Muscle layer of duodenum (tissue), 2 donors: ENCODE data around the gene CCDC30.

Experiments used
- H3K27ac ChIP-seq: one replicate; pipeline ENCODE4 v1.7.0; 2013; ENCODE audit warnings: mild to moderate bottlenecking, low read length
- H3K27me3 ChIP-seq: one replicate; pipeline ENCODE4 v1.7.0; 2013; ENCODE audit warnings: low read depth, mild to moderate bottlenecking, control low read depth, low read length
- H3K36me3 ChIP-seq, 2 donors: one replicate each; pipeline ENCODE4 v1.7.0; 2013; ENCODE audit warnings: low read length in 2 of 2, control low read depth in 1 of 2, mild to moderate bottlenecking in 1 of 2; ENCODE audit not compliant: insufficient read depth in 2 of 2, control insufficient read depth in 1 of 2
- H3K4me1 ChIP-seq, 2 donors: one replicate each; pipeline ENCODE4 v1.7.0; 2013; ENCODE audit warnings: low read length in 2 of 2, mild to moderate bottlenecking in 2 of 2, control low read depth in 1 of 2, moderate library complexity in 1 of 2; ENCODE audit not compliant: insufficient read depth in 2 of 2, control insufficient read depth in 1 of 2
- H3K4me3 ChIP-seq, 2 donors: one replicate each; pipeline ENCODE4 v1.7.0; 2013; ENCODE audit warnings: low read length in 2 of 2, low read depth in 1 of 2, mild to moderate bottlenecking in 1 of 2
- H3K9me3 ChIP-seq, 2 donors: one replicate each; pipeline ENCODE4 v1.7.0; 2013; ENCODE audit warnings: low read length in 2 of 2, control low read depth in 1 of 2, mild to moderate bottlenecking in 1 of 2; ENCODE audit not compliant: control insufficient read depth in 1 of 2
- donor health status: healthy.

CCDC30 gene

DNA sequence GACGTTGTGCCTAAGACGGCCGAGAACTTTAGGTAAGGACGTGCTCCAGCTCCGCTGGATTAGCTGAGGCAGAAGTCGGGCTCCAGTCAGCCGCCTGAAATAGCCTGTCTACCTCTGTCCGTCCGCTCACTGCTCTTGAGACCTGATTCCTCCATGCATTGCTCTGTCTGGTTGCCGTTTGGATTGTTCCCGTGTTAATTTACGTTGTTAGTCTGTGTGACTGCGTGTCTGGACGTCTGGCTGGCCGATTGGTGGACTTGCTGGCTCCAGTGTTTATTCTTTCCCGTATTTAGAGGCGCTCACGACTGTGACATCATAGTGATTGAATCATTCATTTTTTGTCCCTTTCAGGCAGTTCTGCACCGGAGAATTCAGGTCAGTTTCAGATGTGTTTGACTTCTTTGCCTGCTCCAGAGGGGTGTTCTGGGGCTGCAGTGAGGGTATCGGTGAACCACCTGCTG is 195.8 kb downstream of the CCDC30 start:
- H3K27ac ChIP-seq, result peak overlapping the region; percentile 93
- peaks cover 4 to 15% of the 10 kb centered on the region in 2 donors for H3K4me1 ChIP-seq
- peak overlapping the region; percentile 93 to 95 for H3K4me3 ChIP-seq
- H3K27me3 ChIP-seq, result no peaks in the 10 kb centered on the region
- peaks cover 3 to 24% of the 10 kb centered on the region in 2 donors for H3K36me3 ChIP-seq
- H3K9me3 ChIP-seq, result no peaks in the 10 kb centered on the region

DNA sequence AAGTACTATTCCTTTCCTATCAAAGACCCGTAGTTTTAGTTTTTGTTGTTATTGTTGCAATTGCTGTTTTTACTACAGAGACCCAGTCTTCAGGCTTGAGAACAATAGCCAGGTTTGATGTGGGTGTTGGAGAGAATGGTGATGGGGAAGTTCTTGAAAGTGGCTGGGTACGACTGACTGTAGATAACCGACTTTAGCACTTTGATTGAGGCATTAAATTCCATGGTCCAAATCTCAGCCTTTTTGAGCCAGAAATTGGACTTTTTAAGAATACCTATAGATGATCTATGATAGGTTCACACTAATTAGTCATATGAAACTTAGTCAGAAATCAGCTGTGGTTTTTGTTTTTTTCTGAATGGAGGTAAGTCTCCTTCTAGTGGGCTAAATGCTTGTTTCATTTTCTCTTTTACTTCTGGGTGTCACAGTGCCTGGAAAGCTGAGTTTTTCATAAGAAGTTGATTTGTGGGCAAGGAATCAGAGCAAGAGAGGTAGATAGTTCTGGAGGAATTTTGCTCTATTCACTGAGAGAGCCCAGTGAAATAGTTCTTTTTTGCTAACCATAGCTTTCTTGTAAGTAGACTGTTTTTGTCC is 197.9 kb downstream of the CCDC30 start:
- no peaks in the 10 kb centered on the region for H3K27me3 ChIP-seq
- no peaks in the 10 kb centered on the region for H3K9me3 ChIP-seq
- no peak overlapping the region for H3K27ac ChIP-seq
- H3K4me3 ChIP-seq, result no peak overlapping the region
- peaks cover 17 to 44% of the 10 kb centered on the region in 2 donors for H3K36me3 ChIP-seq
- peaks cover 4 to 15% of the 10 kb centered on the region in 2 donors for H3K4me1 ChIP-seq

GRCh38 chr1:42669936-42670335 is 206.8 kb downstream of the CCDC30 start:
- H3K4me1 ChIP-seq, result peaks cover 0 to 4% of the 10 kb centered on the region in 2 donors
- no peak overlapping the region for H3K27ac ChIP-seq
- peaks cover 21 to 55% of the 10 kb centered on the region in 2 donors for H3K36me3 ChIP-seq
- H3K27me3 ChIP-seq, result no peaks in the 10 kb centered on the region
- H3K4me3 ChIP-seq, result no peak overlapping the region
- H3K9me3 ChIP-seq, result no peaks in the 10 kb centered on the region

DNA sequence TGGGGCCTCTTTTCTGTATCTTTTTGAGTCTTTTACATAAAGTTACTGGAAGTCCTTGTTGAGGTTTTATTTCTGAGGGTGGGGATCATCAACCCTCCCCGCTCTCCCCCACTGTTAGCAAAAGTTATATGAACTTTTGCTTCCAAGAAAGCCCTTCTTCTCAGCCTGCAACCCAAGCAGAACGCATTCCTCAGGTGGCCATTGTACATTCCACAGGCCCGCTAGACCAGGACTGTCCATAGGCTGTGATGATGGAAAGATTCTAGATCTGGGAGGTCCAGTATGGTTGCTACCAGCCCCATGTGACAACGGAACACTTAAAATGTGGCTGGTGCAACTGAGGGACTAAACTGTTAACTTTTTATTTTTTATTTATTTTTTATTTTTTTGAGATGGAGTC is 207.3 kb downstream of the CCDC30 start:
- Histone ChIP-seq H3K4me3 (no peak overlapping the region), H3K4me1 (peaks cover 0 to 4% of the 10 kb centered on the region in 2 donors), H3K36me3 (peaks cover 22 to 51% of the 10 kb centered on the region in 2 donors), H3K9me3 (no peaks in the 10 kb centered on the region), H3K27me3 (no peaks in the 10 kb centered on the region), H3K27ac (no peak overlapping the region)

- H3K4me1 ChIP-seq, result peaks cover 0 to 4% of the 10 kb centered on the region in 2 donors
- no peaks in the 10 kb centered on the region for H3K27me3 ChIP-seq
- peaks cover 11 to 19% of the 10 kb centered on the region in 2 donors for H3K36me3 ChIP-seq
- H3K9me3 ChIP-seq, result no peaks in the 10 kb centered on the region
- H3K27ac ChIP-seq, result no peak overlapping the region
- no peak overlapping the region for H3K4me3 ChIP-seq
Measured at GRCh38 chr1:42674214-42674613, 211.1 kb downstream of the CCDC30 start.

DNA sequence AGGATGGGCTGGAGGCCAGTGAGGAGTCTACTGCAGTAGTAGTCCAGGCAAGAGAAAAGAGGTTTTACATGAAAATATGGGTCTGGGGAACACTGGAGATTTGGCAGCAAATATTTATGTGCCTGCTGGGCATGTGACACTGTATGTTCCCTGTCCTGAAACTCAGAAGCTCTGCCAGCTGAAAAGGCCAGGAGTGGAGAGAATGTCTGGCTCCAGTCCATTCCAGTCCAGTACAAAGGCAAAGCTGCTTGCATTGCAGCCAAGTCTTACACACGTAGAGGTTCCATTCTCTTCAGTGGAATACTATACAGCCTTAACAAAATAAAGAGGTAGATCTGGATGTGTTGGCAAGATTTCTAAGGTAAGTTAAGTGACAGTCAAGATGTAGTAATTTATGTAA is 211.6 kb downstream of the CCDC30 start:
- Histone ChIP-seq H3K9me3 (no peaks in the 10 kb centered on the region), H3K36me3 (peaks cover 11 to 17% of the 10 kb centered on the region in 2 donors), H3K4me1 (peaks cover 0 to 4% of the 10 kb centered on the region in 2 donors), H3K27me3 (no peaks in the 10 kb centered on the region), H3K27ac (no peak overlapping the region), H3K4me3 (no peak overlapping the region)

GRCh38 chr1:42675467-42675866 is 212.4 kb downstream of the CCDC30 start:
- no peak overlapping the region for H3K27ac ChIP-seq
- H3K27me3 ChIP-seq, result no peaks in the 10 kb centered on the region
- H3K36me3 ChIP-seq, result peaks cover 10 to 11% of the 10 kb centered on the region in 2 donors
- H3K9me3 ChIP-seq, result no peaks in the 10 kb centered on the region
- H3K4me3 ChIP-seq, result no peak overlapping the region
- peaks cover 0 to 7% of the 10 kb centered on the region in 2 donors for H3K4me1 ChIP-seq

DNA sequence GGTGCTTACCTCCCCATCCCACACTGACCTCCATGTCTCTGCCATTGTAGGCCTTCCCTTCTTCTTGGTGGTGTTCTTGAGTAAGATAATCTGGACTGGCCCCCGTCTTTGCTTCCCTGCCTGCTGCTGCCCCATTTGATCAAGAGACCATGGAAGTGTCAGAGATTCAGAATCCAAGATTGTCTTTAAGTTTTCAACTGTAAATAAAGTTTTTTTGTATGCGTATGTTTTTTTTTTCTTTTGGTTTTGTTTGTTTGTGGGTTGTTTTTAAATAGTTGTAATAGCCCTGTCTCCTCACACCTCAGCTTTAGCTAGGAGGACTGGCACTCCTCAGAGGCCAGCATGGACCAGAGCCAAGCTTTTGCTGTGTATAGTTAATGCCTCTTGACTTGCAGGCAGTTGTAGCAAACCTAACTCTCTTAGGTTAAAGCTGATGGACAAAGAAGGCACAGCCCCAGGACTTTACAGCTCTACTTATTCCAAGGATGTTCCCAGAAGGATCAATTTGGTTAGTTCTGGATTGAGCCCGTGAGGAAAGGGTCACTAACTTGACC is 213.5 kb downstream of the CCDC30 start:
- H3K9me3 ChIP-seq, result no peaks in the 10 kb centered on the region
- no peaks in the 10 kb centered on the region for H3K27me3 ChIP-seq
- no peak overlapping the region for H3K4me3 ChIP-seq
- no peak overlapping the region for H3K27ac ChIP-seq
- H3K36me3 ChIP-seq, result peaks cover 9 to 11% of the 10 kb centered on the region in 2 donors
- peaks cover 0 to 16% of the 10 kb centered on the region in 2 donors for H3K4me1 ChIP-seq

DNA sequence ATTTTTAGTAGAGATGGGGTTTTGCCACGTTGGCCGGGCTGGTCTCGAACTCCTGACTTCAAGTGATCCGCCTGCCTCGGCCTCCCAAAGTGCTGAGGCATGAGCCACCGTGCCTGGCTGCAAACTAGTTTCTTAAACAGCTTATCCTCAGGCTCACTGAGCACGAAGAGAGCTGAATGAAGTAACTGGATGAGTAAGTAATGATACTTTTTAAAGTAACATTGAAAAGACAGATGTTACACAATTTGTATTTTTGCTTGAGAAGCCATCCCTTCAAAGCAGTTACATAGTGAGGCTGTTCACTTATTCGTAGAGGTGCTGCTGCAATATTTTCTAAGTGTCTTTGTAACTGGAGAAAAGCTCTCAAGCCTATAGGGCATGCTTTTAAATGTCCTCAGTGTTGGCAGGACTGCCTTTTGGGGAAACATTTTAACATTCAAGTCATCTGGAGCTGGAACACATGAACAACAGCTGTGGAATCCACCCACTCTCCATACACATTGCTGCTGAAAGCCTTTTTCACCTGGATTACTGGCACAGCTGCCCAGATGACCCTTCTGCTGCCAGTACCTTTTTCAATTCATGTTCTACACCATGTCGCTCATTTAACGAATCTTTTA is 216.4 kb downstream of the CCDC30 start:
- H3K4me3 ChIP-seq, result no peak overlapping the region
- H3K27ac ChIP-seq, result no peak overlapping the region
- no peaks in the 10 kb centered on the region for H3K9me3 ChIP-seq

DNA sequence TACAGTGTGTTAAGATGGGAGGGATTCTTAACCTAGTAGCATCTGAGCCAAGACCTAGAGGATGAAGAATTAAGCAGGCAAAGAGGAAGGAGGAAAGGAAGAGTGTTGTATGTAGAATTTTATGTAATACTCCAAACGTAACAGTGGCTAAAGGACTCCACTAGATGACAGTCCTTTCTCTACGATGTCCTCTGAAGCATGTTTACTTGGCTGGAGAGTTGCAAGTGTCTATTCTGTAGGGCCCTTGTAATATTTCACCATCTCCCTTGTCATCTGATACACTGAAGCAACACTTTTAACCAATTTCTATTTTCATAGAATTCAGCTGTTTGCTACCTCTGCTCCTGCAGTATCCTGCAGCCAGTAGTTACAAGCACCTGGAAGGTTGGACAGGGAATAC is 217.0 kb downstream of the CCDC30 start:
- Histone ChIP-seq H3K36me3 (peaks cover 5 to 14% of the 10 kb centered on the region in 2 donors), H3K27me3 (no peaks in the 10 kb centered on the region), H3K27ac (no peak overlapping the region), H3K4me3 (no peak overlapping the region), H3K4me1 (peaks cover 15 to 29% of the 10 kb centered on the region in 2 donors), H3K9me3 (no peaks in the 10 kb centered on the region)

More for the DNA sequence above, 216.4 kb downstream of the CCDC30 start:
- H3K4me1 ChIP-seq, result peaks cover 9 to 25% of the 10 kb centered on the region in 2 donors
- no peaks in the 10 kb centered on the region for H3K27me3 ChIP-seq
- H3K36me3 ChIP-seq, result peaks cover 7 to 15% of the 10 kb centered on the region in 2 donors

GRCh38 chr1:42680921-42681683 is 218.0 kb downstream of the CCDC30 start:
- peaks cover 0 to 9% of the 10 kb centered on the region in 2 donors for H3K36me3 ChIP-seq
- no peaks in the 10 kb centered on the region for H3K27me3 ChIP-seq
- H3K9me3 ChIP-seq, result no peaks in the 10 kb centered on the region
- peak overlapping the region; percentile 81 to 82 for H3K4me3 ChIP-seq
- H3K4me1 ChIP-seq, result peaks cover 15 to 39% of the 10 kb centered on the region in 2 donors
- peak overlapping the region; percentile 86 for H3K27ac ChIP-seq
